GM12892 (cell line): ENCODE measurements around the gene PC.

Experiments used
- DNase-seq: peaks from one replicate; pipeline ENCODE4 v3.0.0; 2011; ENCODE audit not compliant: insufficient read length
- FAIRE-seq: peaks from 2 replicates; lab custom pipeline; 2011; peaks lifted over from hg19 to GRCh38; lab: Jason Lieb, UNC
- POLR2A ChIP-seq: IDR thresholded peaks from 2 replicates; pipeline ENCODE4 v1.6.1; 2011; ENCODE audit warnings: low read depth, low read length, control low read depth
- POLR2AphosphoS5 ChIP-seq: IDR thresholded peaks from 2 replicates; pipeline ENCODE4 v1.6.1; 2011; ENCODE audit warnings: low read depth, low read length, control low read depth
- TAF1 ChIP-seq: IDR thresholded peaks from 2 replicates; pipeline ENCODE4 v1.6.1; 2011; ENCODE audit warnings: low read depth, mild to moderate bottlenecking, control low read depth, low read length, borderline replicate concordance

The PC gene

DNA sequence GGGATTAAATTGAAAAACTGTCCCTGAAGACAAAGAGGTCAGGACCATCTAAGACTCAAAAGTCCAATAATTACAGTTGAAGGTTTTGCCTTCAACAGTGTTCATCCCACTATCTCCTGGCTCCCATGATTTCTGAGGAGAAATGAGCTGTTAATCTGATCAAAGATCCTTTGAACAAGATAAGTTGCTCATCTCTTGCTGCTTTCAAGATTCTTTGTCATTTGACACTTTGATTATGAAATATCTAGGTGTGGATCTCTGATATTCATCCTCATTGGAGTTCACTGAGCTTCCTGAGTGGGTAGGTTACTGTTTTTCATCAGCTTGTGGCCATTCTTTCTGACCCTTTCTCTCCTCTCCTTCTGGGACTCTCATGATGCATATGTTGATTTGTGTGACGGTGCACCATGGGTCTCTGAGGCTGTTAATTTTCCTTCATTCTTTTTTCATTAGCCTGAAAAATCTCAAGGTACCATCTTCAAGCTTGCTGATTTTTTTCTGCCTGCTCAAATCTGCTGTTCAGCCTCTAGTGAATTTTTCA lies 20.9 kb downstream of the PC start:
- TF ChIP-seq POLR2A (no peak), POLR2AphosphoS5 (no peak), TAF1 (no peak)
- DNase-seq: no peak
- FAIRE-seq: no peak

DNA sequence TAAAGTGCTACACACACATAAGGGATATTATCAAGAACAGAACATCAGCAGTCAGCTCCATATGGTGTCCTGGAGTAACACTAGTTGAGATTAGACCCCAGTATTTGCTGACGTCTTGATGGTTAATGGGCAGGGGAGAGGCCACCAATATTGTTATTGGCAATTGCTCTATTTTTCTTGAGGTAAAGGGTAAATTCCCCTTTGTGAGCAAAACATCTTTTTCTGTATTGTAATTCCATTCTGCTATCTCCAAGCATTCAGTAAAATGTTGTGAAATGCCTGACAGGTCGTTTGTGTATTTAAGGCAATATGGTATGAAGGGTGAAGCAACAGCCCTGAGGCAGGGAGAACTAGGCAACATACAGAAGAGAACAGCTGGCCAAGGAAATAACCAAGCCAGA lies 21.9 kb downstream of the PC start:
- DNase-seq (no peak), FAIRE-seq (no peak)
- no peak for TF ChIP-seq POLR2AphosphoS5
- no peak for TF ChIP-seq POLR2A
- no peak for TF ChIP-seq TAF1

DNA sequence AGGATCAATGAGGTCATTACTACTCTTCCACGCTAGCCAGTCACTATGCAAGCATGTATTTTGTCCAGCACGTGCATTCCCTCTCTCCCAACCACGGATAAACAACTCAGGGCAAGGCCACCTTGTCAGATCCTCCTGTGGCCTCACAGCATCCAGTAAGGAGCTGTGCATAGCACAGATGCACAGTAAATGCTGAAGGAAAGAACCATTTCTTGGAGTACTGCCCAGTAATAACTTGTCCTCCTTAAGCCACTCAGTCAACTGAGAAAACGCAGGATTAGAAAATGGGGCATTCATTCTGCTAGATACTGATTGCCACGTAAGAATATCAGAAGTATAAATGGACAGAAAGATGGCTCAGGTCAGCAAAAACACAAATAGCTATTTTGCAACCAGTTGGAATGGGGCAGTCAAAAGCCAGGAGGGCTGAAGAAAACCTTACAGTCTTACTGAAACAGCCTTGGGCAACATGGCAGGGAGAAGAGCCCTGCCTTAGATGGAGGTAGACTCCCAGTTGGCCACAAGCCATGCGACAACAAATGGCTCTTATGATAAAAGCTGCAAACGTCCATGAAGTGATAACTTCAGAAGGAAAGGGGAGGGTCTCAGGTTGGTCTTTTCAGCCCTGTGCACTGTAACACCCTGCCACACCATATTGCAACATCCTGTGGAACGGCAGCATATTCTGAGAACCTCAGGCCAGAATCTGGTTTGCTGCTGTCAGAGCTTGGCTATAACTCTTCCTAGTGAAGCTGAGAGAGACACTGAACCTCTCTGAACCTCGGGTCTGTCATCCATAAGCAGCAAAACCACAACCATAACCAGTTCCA lies 23.0 kb downstream of the PC start:
- TF ChIP-seq TAF1 (no peak), POLR2A (no peak), POLR2AphosphoS5 (no peak)
- no peak for FAIRE-seq
- no peak for DNase-seq

DNA sequence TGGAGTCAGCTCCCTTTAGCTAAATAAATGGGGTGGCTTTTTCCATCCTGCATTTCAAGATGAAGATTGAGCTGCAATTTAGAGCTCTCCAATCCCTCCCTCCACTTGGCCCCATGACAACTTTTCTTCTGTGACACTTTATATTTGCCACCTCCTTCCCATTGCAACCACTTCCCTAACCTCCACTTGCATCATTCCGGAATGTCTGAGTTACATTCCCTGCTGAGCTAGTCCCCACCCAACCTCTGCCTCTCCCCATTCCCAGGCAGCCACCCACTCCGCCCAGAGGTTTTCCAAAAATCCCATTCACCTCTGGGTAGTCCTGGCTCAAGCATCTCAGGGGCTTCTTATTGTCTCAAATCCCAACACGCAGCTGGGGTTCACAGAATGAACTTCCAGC lies 24.7 kb downstream of the PC start:
- DNase-seq (no peak), FAIRE-seq (no peak)
- no peak for TF ChIP-seq POLR2A
- no peak for TF ChIP-seq TAF1
- TF ChIP-seq POLR2AphosphoS5: no peak

DNA sequence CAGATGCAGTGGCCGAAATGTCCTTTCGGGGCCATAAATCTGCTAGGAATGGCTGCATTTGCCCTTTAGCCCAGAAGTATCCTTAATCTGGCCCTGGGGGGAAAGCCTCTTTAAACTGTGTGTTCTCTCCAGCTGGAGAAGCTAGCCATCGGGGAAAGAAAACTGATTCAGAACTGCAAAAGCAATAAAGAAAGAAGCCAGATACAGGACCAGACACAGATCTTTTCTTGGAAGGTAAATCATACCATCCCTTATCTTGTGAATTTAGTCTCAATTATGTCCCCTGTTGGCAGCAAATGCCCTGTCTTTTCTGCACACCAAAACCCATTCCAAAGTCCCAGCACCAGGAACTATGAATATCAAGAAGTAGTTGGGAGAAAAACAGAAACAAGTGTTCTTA lies 25.6 kb downstream of the PC start:
- TF ChIP-seq POLR2A (no peak), POLR2AphosphoS5 (no peak), TAF1 (no peak)
- DNase-seq: no peak
- no peak for FAIRE-seq

DNA sequence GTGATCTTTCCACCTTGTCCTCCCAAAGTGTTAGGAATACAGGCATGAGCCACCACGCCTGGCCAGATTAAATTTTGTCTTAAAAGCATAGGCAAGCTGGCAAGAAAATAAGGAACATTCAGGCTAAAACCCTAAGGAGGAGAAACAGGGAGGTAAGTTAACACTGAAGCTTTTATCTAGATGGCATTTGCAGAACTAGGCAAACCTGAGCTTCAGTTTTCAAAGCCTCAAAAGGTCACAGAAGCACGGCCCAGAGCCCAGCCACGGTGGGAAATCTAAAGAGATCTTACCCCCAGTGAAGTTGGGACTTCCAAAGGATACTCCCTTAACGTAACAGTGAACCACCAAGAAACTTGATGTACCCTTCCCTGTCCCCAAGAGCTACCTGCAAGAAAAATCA lies 28.4 kb downstream of the PC start:
- no peak for TF ChIP-seq TAF1
- no peak for TF ChIP-seq POLR2AphosphoS5
- TF ChIP-seq POLR2A: no peak
- FAIRE-seq (no peak), DNase-seq (no peak)

DNA sequence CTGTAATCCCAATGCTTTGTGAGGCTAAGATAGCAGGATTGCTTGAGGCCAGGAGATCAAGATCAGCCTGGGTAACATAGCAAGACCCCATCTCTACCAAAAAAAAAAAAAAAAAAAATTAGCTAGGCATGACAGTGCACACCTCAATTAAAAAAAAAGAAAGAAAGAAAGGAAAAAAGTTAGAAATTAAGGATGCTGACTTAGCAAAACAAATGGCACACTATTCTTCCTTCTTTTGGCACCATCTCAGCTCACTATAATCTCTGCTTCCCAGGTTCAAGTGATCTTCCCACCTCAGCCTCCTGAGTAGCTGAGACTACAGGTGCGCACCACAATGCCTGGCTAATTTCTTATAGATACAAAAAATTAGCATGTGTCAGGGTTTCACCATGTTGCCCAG lies 33.9 kb downstream of the PC start:
- DNase-seq: no peak
- FAIRE-seq: no peak
- TF ChIP-seq POLR2AphosphoS5: no peak
- TF ChIP-seq TAF1: no peak
- no peak for TF ChIP-seq POLR2A

DNA sequence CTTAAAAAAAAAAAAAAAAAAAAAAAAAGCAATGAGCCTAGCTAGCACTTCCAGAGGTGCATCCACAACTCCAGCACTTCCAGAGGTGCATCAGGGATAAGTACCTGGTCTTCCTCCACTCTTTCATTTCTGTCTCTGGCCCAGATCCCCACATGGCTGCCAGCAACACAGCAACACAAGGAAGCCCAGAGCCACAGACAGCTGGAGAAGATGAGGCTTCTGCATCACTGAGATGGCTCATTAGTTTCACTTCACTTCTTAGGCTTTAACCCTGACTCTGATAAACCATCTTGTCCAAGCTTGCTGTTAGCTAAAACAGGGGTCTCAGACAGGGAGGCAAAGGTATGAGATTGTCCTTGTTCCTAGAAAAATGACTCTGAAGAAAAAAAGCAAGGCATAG lies 35.6 kb downstream of the PC start:
- no peak for FAIRE-seq
- TF ChIP-seq POLR2AphosphoS5 (no peak), TAF1 (no peak)
- no peak for DNase-seq

DNA sequence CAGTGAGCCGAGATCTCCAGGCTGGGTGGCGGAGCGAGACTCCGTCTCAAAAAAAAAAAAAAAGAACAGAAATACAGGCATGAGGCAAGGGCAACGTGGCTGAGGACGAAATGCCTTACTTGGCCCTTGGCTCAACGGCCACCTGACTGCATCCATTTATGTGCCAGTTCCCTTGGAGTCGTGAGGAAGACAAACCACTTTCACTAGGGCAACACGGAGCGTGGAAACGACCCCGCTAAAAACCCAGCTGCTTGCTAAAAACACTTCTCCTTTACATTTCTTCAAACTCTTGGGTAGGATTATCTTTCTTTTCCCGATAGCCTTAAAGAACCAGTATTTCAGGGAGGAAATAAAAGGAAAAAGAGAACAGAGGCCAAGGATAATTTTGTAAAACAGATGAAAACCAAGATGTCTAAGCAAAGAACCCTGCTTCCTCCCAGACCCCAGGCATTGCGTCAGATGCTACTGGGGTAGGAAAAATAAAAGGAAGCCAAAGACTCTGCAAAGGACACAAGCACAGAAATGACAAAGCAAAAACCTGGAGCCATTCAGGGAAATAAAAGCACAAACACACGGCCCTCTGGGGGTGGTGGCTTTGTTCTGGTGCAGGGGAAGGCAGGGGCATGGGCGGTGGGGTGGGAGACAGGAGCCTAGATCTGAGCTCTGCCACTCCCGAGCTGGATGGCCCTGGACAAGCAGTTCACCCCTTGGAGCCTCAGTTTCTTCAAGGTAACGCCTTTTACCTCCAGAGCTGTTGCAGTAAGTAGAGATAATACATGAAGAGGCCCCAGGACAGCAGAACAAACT lies 37.0 kb downstream of the PC start:
- TF ChIP-seq TAF1 (no peak), POLR2A (no peak), POLR2AphosphoS5 (no peak)
- FAIRE-seq: no peak
- no peak for DNase-seq

DNA sequence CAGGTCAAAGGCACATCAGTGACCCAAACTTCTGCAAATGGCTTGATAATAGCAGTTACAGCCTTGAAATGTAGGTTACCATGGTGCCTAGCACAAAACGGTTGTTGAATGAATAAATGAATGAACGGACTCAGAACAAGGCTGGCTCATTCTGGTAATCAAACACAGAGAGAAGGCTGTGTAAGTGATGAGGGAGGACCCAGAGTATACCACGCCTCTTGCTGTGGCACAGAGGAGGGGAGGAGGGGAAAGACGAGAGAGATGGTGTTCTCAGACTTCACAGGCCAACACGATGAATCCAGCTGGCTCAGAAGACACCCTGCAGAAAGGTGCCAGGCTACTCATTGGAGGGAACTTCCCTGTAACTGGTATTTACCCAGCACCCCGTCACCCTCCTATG lies 38.3 kb downstream of the PC start:
- FAIRE-seq (no peak), DNase-seq (no peak)
- TF ChIP-seq POLR2A (no peak), TAF1 (no peak), POLR2AphosphoS5 (no peak)

DNA sequence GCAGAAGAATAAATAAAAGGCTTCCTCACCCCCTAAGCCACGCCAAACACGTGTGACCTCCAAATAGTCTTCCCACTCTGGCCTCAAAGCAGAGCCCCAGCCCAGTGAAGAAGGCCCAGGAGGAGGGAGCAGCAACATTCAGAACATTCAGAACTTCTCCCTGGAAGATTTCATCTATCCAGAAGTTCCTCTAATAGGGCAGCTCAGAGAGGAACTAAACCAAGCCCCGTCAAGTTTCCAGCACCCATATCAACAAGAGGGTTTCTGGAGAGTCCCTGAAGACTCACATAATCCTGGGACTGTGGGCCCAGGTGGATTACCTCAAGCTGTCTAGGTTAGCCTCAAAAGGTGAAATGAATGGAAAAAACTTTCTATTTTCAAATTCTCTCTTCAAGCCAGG lies 39.4 kb downstream of the PC start:
- no peak for FAIRE-seq
- DNase-seq: no peak

DNA sequence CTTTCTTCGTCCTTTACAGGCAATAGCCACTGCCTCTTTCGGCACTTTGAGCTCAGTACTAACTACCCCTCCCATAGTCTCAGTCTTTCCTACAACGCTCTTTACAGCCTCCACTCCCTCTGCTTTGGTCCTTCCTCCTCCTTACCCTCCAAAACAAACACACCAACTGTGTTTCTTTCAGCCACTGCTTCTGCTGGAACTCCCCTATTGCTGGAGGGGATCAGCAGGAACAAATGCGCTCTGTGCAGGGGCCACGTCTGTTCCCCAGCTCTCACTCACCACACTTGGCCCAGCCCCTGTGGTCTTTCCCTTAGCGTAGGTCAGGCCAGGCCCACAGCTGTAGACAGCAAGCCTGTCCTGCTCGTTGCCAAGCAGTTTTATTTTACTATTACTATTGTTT lies 42.3 kb downstream of the PC start:
- TF ChIP-seq POLR2A: no peak
- no peak for TF ChIP-seq POLR2AphosphoS5
- no peak for TF ChIP-seq TAF1
- DNase-seq: no peak
- FAIRE-seq: no peak

More for the DNA sequence above, 39.4 kb downstream of the PC start:
- TF ChIP-seq POLR2AphosphoS5: no peak
- no peak for TF ChIP-seq POLR2A
- TF ChIP-seq TAF1: no peak
